Endothelial cell (in vitro differentiated cells): ENCODE results near the gene PRMT1. TPM values are rescaled to one million over a fixed set of nuclear protein-coding genes. Genes with fewer than 3 reads are reported as not detected.

Experiments used
- DNase-seq: peaks from one replicate; pipeline ENCODE4 v3.0.0; 2021; ENCODE audit warnings: low spot score
- H3K27ac Mint-ChIP-seq: one replicate; pipeline ENCODE4 v1.8.0; 2021; ENCODE audit warnings: mixed read lengths, inconsistent platforms; ENCODE audit not compliant: unreplicated experiment
- H3K27me3 Mint-ChIP-seq: one replicate; pipeline ENCODE4 v1.8.0; 2021; ENCODE audit warnings: mild to moderate bottlenecking, moderate library complexity, mixed read lengths, inconsistent platforms; ENCODE audit not compliant: unreplicated experiment
- H3K36me3 Mint-ChIP-seq: one replicate; pipeline ENCODE4 v1.8.0; 2021; ENCODE audit warnings: mild to moderate bottlenecking, low read depth, mixed read lengths, inconsistent platforms; ENCODE audit not compliant: unreplicated experiment
- H3K4me1 Mint-ChIP-seq: one replicate; pipeline ENCODE4 v1.8.0; 2021; ENCODE audit warnings: mild to moderate bottlenecking, mixed read lengths, inconsistent platforms; ENCODE audit not compliant: unreplicated experiment
- H3K4me3 Mint-ChIP-seq: one replicate; pipeline ENCODE4 v1.8.0; 2021; ENCODE audit warnings: mild to moderate bottlenecking, mixed read lengths, inconsistent platforms; ENCODE audit not compliant: unreplicated experiment
- H3K9me3 Mint-ChIP-seq: one replicate; pipeline ENCODE4 v1.8.0; 2021; ENCODE audit warnings: mixed read lengths, inconsistent platforms; ENCODE audit not compliant: unreplicated experiment
- CTCF ChIP-seq: fragments of 200-600 bp; sonication (generic); IDR thresholded peaks from one replicate; pipeline ENCODE4 v1.5.0; 2021; ENCODE audit warnings: antibody characterized with exemption; ENCODE audit not compliant: unreplicated experiment
- total RNA-seq: library from RNA; stranded (reverse); fragmentation: NEBNext Ultra II Directional; extraction: Animal tissue kit (Norgen Biotek cat#: 25700); gene quantifications from one replicate; pipeline ENCODE4 v1.2.1, GENCODE V29; 2021; ENCODE audit not compliant: unreplicated experiment

The PRMT1 gene
- total RNA-seq, 1 donor from 2014 or later: 175 TPM

GRCh38 chr19:49688531-49689132 lies 11.6 kb downstream of the PRMT1 start:
- TF ChIP-seq CTCF: no peak
- Mint-ChIP-seq H3K36me3 (peaks cover 30% of the 10 kb centered on the region), H3K27ac (peak overlapping the region; percentile 84), H3K9me3 (no peaks in the 10 kb centered on the region), H3K4me1 (peaks cover 46% of the 10 kb centered on the region), H3K4me3 (peak overlapping the region; percentile 80), H3K27me3 (peaks cover 29% of the 10 kb centered on the region)
- DNase-seq: no peak

- Mint-ChIP-seq H3K4me3 (peak within 1 kb of the TSS; percentile 96), H3K4me1 (peaks cover 43% of the 10 kb centered on the region), H3K27ac (peak within 1 kb of the TSS; percentile 84), H3K9me3 (no peaks in the 10 kb centered on the region), H3K27me3 (peaks cover 29% of the 10 kb centered on the region), H3K36me3 (peaks cover 28% of the 10 kb centered on the region)
- DNase-seq: no peak
- TF ChIP-seq CTCF: peak; percentile 52
These were observed 12.3 kb downstream of the PRMT1 start, which contains the start of gene ADM5 for GRCh38 chr19:49689133-49690078. ADM5 (plus strand) TSS chr19:49689594; CDS start chr19:49689838, 244 bp downstream.

GRCh38 chr19:49690079-49690655 lies 13.1 kb downstream of the PRMT1 start:
- DNase-seq: no peak
- peak overlapping the region; percentile 79 for H3K27ac Mint-ChIP-seq
- peaks cover 43% of the 10 kb centered on the region for H3K4me1 Mint-ChIP-seq
- peak overlapping the region; percentile 96 for H3K4me3 Mint-ChIP-seq
- peak; percentile 18 for TF ChIP-seq CTCF
- peaks cover 29% of the 10 kb centered on the region for H3K27me3 Mint-ChIP-seq
- no peaks in the 10 kb centered on the region for H3K9me3 Mint-ChIP-seq
- H3K36me3 Mint-ChIP-seq: peaks cover 26% of the 10 kb centered on the region

GRCh38 chr19:49690656-49691242 lies 13.7 kb downstream of the PRMT1 start, which contains the start of gene CPT1C:
CPT1C (plus strand) TSS chr19:49691116; CDS start chr19:49692253, 1,137 bp downstream.
- Mint-ChIP-seq H3K4me1 (peaks cover 38% of the 10 kb centered on the region), H3K4me3 (peak within 1 kb of the TSS; percentile 96), H3K9me3 (no peaks in the 10 kb centered on the region), H3K27me3 (peaks cover 26% of the 10 kb centered on the region), H3K36me3 (peaks cover 21% of the 10 kb centered on the region), H3K27ac (peak within 1 kb of the TSS; percentile 79)
- peak; percentile 79 for DNase-seq
- no peak for TF ChIP-seq CTCF
